H4 (cell line): ENCODE measurements around the gene DNAJB6. TPM values are rescaled to one million over a fixed set of nuclear protein-coding genes. Genes with fewer than 3 reads are reported as not detected.
A peak's percentile ranks its signal among the peaks of the same experiment; 100 is the strongest.

ENCODE experiments used
- DNase-seq: peaks from one replicate; pipeline ENCODE4 v3.0.0-alpha.2; 2015; ENCODE audit warnings: low spot score
- total RNA-seq: library from RNA; depleted of rRNA; stranded (reverse); fragments of >200 nt; shearing (Covaris generic); gene quantifications from 2 replicates; pipeline ENCODE4 v1.2.3, GENCODE V29; 2014

Gene DNAJB6
- total RNA-seq, 1 experiment from 2014 or later: 108 TPM

DNA sequence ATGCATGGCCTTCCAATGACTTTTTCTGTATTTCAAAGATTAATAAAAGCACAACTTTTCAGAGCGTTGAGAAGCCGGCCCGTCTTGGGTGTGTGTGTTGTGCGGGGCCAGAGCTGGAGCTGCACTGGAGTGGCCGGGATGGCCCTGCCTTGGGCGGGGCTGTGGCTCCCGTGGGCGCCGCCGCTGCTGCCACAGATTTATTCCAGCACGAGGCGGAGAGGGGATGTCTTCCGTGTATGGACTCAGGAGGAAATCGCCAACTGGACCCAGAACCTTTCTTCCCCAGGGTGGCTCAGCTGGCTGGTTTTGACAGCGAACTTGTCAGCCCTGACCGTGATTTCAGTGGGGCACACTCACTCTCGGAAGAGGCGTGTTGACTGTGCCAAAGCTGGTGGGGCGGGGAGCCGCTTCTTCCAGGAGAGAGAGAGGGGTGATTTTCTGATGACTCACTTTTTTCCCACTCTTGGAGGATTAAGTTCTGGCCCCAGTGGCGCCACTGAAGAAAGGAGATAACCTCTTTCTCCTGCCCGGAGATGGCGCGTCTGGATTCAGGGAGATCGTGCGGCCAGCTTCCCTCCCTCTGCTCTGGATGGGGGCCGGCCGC, 72.4 kb downstream of the DNAJB6 start:
- peak; percentile 78 for DNase-seq

GRCh38 chr7:157409753-157410727, 73.2 kb downstream of the DNAJB6 start:
- no peak for DNase-seq

DNA sequence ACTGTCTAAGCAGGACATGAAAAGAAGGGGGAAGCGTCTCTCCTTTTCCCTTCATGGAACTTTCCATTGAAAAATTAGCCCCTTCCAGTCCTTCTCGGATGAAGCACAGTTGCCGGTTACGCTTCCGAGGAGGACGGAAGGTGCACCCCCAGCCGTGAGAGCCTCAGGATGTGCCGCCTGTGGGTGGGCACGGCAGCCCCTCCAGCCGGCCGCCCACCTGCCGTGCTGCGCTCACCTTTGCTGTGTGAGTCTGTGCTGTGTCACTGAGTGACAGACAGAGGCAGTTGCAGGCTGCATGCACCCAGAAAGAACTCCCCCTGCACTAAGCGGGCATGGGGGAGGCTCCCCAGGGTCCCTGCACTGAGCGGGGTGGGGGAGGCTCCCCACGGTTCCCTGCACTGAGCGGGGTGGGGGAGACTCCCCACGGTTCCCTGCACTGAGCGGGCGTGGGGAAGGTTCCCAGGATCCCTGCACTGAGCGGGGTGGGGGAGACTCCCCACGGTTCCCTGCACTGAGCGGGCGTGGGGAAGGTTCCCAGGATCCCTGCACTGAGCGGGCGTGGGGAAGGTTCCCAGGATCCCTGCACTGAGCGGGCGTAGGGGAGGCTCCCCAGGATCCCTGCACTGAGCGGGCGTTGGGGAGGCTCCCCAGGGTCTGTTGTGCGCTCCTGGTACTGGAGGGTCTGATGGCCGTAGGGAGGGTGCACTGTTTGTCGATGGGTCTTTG, 74.2 kb downstream of the DNAJB6 start:
- no peak for DNase-seq

GRCh38 chr7:157411580-157411979, 74.8 kb downstream of the DNAJB6 start:
- peak; percentile 67 for DNase-seq

DNA sequence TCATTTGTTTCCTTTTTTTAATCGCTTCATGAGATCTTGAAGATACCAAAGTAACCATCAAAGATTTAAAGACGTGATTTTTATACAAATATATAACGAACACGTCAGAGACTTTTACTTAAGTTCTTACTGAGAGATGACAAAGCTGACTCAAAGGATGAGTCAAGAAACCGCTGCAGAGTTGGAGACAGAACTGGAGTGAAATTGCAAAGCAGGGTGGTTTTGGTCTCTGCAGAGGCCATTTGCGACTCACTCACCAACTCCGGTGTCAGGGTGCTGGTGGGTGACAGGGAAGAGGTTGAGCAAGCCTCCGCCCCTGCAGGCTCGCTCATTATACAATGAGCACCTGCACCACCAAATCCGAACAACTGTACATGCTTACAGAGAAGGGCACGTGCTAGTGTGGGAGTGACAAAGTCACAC, 75.2 kb downstream of the DNAJB6 start:
- DNase-seq: peak; percentile 58

DNA sequence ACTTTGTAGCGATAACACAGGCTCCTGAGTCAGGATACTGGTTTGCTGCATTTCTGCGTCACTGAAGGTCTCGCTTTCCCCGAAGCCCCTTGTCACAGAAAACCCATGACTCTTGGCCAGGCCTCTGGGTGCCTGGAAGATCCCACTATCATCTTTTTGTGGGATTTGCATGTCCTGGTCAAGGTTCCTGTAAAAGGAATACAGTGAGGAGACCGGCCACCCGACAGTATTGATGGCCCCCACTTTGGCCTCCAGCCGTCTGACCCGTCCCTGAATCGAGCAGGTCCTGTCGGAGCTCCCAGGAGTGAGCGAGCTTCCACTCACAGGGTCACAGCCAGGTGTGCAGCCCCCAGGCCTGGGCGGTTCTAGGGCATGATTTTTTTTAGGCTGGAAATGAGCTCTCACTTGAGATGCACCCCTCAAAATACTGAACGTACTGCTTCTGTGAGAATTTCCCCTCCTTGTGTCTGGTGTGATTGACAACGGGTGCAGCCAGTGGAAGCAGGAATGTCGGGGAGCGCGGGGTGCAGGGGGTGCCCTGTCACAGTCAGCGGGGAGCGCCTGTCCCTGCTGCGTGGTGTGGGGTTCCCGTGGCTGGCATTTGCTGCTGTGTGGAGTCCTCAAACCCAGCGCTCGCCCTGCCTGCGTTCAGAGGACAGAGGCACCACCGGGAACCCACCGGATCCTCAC, 75.8 kb downstream of the DNAJB6 start:
- DNase-seq: no peak

DNA sequence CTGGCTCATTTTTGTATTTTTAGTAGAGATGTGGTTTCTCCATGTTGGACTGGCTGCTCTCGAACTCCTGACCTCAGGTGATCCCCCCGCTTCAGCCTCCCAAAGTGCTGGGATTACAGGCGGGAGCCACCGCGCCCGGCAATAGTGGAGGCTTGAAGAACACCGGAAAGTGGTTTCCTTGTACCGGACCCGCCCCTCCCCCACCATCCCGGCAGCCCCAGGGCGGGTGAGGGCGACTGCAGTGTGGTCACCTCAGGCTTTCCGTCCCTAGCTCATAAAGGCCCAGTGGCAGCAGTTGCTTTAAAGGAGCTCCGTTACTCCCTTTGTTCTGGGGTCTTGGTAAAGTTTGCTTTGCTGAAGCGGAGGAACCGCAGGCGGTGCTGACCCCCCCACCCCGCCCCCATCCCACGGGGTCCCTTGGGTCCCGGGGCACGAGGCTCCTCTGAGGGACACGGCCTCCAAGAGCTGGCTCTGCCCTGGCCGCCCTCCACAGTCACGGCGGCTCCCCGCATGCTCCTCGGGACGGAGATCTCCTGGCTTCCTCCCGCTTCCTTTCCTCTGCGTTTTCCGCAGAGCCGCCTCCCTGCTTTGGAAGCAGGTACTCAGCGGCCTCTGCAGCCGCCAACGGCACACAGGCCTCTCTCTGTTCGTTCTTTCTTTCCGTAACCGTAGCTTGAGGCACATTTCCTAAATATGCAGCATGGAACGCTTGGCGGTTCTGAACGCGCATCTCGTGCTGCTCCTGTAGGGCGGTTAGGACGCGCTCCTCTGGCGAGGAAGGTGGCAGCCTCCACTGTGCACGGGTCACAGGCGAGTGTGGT, 77.3 kb downstream of the DNAJB6 start:
- no peak for DNase-seq

- no peak for DNase-seq
Observed at GRCh38 chr7:157414702-157415096, 77.9 kb downstream of the DNAJB6 start.

DNA sequence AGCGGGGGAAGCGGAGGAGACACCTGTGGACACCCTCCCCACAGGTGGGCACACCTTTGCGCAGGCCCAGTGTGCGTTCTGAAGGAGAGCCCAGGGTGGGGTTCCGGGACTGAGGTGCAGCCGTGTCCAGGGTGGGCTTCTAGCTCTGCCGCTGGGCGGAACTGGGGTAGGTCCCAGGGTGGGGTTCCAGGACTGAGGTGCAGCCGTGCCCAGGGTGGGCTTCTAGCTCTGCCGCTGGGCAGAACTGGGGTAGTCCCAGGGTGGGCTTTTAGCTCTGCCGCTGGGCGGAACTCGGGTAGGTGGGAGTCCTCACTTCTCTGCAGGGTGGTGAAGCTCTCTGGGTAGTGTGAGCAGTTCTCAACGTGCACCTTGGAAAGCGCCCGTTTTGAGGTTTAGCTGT, 78.7 kb downstream of the DNAJB6 start:
- no peak for DNase-seq

DNA sequence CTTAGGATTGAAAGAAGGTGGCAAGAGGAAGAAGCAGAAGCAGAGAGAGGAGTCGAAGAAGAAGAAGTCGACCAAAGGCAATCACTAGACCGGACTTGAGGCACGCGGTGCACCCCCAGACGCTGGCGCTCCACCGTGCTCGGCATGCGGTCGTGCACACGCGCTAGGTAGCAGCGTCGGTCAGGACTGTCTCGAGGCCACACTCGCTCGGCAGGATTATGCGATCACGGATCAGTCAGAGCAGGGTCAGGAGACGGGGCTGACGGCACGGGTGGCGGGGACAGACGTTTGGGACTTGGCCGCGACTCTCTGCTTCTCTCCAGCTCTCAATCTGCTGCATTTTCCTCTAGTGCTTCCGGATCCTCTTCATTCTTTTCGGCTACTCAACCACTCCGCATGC, 79.2 kb downstream of the DNAJB6 start:
- DNase-seq: no peak

GRCh38 chr7:157418204-157419034, 81.6 kb downstream of the DNAJB6 start:
- DNase-seq: no peak

DNA sequence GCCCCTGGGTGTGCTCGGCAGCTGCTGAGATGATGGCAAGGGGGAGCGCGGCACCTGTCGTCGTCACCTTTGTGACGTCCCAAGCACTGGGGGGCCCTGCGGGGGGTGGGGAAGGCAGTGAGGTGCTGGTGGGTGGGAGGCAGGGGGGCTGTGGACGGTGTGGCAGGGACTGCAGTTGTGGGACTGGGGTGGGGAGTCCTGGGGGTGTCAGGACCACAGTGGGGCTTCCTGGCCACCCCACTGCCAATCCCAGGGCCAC, 82.2 kb downstream of the DNAJB6 start:
- DNase-seq: no peak

- DNase-seq: no peak
Observed at GRCh38 chr7:157422279-157422678, 85.5 kb downstream of the DNAJB6 start.

GRCh38 chr7:157423348-157423747, 86.5 kb downstream of the DNAJB6 start:
- no peak for DNase-seq

DNA sequence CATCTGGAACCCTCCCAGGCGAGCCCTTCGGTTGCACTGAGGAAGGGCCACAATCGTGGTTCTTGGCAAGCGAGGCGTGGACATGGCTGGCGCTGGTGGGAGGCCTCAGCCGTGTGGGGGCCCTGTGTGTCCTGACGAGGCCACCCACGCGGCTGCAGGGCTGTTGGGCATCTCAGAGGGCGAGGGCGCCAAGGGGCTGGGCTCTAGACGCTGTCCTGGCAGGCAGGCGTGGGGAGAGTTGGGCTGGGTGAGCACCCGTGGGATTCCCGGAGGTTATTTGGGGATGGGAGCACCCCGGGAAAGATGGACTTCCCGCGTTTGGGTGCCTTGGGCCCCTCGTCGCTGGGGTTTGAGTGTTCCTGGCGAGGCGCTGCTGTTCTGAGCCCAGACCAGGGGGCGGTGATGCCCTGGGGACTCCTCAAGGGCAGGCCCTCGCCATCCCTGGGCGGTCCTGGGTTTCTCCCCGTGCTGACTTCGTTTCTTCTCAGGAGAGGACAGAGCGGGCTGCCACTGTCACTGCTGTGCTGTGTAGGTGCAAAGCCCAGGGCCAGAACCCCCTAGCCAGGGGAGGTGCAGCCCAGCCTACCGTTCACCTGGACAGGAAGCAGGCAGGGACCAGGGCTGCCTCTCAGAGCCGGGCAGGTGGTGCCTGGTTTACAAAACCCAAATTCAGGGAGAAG, 87.2 kb downstream of the DNAJB6 start:
- no peak for DNase-seq

GRCh38 chr7:157425137-157425731, 88.4 kb downstream of the DNAJB6 start:
- DNase-seq: no peak

DNA sequence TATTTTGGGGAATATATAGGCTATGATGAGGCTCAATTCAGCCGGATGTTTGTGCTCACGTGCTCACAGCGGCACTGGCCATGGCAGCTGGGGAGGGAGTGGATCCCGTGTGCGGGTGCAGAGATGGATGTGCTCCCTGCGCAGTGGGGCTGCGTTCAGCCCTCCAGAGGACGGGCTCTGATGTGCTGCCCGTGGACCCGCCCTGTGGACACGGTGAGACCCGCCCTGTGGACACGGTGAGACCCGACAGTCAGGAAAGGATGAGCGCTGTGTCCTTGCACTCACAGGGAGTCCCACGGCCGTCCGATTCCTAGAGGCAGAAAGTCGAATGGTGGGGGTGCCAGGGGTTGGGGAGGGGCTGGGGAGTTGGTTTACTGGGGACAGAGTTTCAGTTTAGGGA, 89.0 kb downstream of the DNAJB6 start:
- no peak for DNase-seq

DNA sequence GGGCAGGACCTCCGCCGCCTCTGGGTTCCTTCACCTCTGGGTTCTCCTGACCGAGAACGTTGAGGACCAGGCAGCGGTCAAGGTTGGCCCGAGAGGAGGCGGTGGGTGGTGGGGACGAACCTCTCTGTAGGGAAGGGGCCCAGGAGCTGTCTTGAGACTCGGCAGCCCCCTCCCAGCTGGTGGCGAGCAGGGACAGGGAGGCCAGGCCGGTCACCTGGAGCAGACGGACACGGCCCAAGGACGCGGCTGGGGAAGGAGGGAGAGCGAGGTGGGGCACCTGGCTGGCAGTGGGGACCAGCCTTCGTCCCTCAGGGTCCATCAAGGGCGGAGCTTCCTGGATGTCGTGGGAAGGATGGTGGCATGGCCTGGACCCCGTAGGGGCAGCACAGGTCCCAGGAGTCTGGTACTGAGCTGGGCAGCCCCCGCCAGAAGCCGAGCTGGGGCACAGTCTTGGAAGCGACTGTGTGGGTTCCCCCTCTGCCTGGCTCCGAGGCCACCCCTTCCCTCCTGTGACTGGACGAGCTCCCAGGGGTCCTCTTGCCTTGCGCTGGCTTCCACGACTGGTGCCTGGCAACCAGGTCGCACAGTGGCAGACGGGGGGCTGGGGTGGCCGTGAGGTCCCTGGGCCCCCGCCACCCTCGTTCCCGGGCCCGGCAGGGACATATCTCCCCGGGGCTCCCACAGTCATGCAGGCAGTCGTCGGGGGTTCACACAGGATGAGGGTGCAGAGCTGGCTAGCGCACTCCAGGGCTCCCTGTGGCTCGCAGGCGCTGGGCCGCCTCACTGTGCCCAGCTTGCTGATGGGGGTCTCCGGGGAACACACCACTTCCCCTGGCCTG, 89.9 kb downstream of the DNAJB6 start:
- no peak for DNase-seq
